ENCODE measurements around the gene OXT. TPM values are rescaled to one million over a fixed set of nuclear protein-coding genes. Genes with fewer than 3 reads are reported as not detected.
"Not testable (repeated sequence)": the region's sequence is repeated elsewhere in the genome, so short reads cannot be mapped to it uniquely, and the experiment has no call there.

The OXT gene
- total RNA-seq, result not detected

DNA sequence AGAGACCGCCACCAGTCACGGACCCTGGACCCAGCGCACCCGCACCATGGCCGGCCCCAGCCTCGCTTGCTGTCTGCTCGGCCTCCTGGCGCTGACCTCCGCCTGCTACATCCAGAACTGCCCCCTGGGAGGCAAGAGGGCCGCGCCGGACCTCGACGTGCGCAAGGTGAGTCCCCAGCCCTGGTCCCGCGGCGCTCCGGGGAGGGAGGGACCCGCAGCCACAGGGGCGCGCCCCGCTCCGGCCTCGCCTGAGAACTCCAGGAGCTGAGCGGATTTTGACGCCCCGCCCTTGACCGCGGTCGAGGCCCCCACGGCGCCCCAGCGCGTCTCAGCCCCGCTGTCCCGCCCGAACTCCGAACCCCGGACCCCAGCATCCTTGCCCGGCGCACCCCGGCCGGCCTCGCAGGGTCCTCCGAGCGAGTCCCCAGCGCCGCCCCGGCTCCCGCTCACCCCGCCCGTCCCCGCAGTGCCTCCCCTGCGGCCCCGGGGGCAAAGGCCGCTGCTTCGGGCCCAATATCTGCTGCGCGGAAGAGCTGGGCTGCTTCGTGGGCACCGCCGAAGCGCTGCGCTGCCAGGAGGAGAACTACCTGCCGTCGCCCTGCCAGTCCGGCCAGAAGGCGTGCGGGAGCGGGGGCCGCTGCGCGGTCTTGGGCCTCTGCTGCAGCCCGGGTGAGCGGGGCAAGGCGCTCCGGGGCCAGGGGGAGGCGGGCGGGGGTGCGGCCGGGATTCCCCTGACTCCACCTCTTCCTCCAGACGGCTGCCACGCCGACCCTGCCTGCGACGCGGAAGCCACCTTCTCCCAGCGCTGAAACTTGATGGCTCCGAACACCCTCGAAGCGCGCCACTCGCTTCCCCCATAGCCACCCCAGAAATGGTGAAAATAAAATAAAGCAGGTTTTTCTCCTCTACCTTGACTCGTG lies at the start of gene OXT:
OXT (plus strand) TSS at position 11 of the 920 bp plus-strand sequence; CDS start at position 47, 36 bp downstream.
- Histone ChIP-seq H3K9me3 (no peaks in the 10 kb centered on the region), H3K36me3 (no peaks in the 10 kb centered on the region), H3K27me3 (peaks cover 0 to 5% of the 10 kb centered on the region in 2 donors), H3K27ac (no peak within 1 kb of the TSS), H3K4me1 (peaks cover 0 to 17% of the 10 kb centered on the region in 2 donors), H3K4me3 (peak within 1 kb of the TSS; percentile 33 to 59)
- TF ChIP-seq, protein P1, sequence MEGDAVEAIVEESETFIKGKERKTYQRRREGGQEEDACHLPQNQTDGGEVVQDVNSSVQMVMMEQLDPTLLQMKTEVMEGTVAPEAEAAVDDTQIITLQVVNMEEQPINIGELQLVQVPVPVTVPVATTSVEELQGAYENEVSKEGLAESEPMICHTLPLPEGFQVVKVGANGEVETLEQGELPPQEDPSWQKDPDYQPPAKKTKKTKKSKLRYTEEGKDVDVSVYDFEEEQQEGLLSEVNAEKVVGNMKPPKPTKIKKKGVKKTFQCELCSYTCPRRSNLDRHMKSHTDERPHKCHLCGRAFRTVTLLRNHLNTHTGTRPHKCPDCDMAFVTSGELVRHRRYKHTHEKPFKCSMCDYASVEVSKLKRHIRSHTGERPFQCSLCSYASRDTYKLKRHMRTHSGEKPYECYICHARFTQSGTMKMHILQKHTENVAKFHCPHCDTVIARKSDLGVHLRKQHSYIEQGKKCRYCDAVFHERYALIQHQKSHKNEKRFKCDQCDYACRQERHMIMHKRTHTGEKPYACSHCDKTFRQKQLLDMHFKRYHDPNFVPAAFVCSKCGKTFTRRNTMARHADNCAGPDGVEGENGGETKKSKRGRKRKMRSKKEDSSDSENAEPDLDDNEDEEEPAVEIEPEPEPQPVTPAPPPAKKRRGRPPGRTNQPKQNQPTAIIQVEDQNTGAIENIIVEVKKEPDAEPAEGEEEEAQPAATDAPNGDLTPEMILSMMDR (IDR thresholded peaks at IDR 0.05), result no peak
- DNase-seq (ENCODE audit: low spot score), result no peak

DNA sequence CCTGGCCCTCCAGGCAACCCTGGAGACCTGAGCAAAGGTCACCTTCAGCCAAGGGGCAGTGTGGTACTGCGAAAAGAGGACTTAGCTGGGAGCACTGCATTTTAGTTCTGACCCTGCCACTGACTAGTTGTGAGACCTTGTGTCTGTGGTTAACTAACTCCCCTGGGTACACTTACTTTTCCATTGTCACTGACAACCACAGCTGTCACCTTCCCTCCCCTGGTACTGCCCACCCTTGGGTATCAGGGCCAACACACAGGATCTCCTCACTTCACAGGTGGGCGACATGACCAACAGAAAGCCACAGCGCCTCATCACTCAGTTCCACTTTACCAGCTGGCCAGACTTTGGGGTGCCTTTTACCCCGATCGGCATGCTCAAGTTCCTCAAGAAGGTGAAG lies 49.6 kb upstream of the OXT start:
- TF ChIP-seq, protein P1 (IDR thresholded peaks at IDR 0.05), result no peak
- peaks cover 53% of the 10 kb centered on the region for H3K36me3 ChIP-seq
- H3K4me3 ChIP-seq, result no peak overlapping the region
- no peak for DNase-seq (ENCODE audit: low spot score)
- H3K9me3 ChIP-seq, result no peaks in the 10 kb centered on the region
- H3K27ac ChIP-seq, result no peak overlapping the region
- no peaks in the 10 kb centered on the region for H3K27me3 ChIP-seq
- no peaks in the 10 kb centered on the region for H3K4me1 ChIP-seq

DNA sequence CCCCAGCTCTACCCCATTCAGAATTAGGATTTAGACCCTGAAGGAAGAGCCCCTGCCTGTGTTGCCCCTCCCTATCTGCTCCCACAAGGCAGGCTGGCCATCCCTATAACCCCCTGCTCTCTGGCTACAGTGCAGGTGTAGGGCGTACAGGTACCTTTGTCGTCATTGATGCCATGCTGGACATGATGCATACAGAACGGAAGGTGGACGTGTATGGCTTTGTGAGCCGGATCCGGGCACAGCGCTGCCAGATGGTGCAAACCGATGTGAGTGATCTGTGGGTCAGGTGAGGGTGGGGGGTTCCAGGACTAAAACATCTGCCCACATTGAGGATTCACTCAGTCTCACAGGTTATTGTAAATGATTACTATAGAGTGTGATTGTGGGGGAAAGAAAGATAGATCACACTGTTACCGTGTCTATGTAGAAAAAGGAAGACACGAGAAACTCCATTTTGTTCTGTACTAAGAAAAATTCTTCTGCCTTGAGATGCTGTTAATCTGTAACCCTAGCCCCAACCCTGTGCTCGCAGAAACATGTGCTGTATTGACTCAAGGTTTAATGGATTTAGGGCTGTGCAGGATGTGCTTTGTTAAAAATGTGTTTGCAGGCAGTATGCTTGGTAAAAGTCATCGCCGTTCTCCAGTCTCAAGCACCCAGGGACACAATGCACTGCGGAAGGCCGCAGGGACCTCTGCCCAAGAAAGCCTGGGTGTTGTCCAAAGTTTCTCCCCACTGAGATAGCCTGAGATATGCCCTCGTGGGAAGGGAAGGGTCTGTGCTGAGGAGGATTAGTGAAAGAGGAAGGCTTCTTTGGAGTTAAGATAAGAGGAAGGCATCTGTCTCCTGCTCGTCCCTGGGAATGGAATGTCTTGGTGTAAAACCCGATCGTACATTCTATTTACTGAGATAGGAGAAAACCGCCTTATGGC lies 48.6 kb upstream of the OXT start:
- not testable (repeated sequence) for H3K27me3 ChIP-seq; H3K4me3 ChIP-seq; H3K27ac ChIP-seq; H3K9me3 ChIP-seq; DNase-seq (ENCODE audit: low spot score); H3K4me1 ChIP-seq
- peaks cover 58% of the 10 kb centered on the region for H3K36me3 ChIP-seq

DNA sequence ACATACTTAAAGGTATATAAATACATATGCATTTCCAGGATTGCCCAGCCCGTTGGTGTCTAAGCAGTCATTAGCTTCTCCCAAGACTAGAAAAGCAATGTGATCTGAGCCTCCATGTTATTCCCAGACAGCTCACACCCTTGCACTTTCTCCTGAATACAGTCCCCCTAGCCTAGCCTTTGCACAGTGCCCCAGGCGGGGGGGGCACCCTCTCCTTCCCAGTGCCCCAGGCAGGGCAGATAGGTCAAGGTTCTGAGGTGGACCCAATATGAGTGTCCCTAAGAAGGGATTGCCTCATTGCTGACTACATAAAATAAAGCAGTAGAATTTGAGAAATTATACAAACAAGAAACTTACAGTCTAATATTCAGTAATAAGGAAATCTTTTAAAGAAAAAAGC lies 43.4 kb upstream of the OXT start:
- peaks cover 52% of the 10 kb centered on the region for H3K36me3 ChIP-seq
- no peak overlapping the region for H3K4me3 ChIP-seq
- H3K4me1 ChIP-seq, result no peaks in the 10 kb centered on the region
- H3K27me3 ChIP-seq, result no peaks in the 10 kb centered on the region
- TF ChIP-seq, protein P1 (IDR thresholded peaks at IDR 0.05), result no peak
- H3K9me3 ChIP-seq, result no peaks in the 10 kb centered on the region
- H3K27ac ChIP-seq, result no peak overlapping the region
- no peak for DNase-seq (ENCODE audit: low spot score)

DNA sequence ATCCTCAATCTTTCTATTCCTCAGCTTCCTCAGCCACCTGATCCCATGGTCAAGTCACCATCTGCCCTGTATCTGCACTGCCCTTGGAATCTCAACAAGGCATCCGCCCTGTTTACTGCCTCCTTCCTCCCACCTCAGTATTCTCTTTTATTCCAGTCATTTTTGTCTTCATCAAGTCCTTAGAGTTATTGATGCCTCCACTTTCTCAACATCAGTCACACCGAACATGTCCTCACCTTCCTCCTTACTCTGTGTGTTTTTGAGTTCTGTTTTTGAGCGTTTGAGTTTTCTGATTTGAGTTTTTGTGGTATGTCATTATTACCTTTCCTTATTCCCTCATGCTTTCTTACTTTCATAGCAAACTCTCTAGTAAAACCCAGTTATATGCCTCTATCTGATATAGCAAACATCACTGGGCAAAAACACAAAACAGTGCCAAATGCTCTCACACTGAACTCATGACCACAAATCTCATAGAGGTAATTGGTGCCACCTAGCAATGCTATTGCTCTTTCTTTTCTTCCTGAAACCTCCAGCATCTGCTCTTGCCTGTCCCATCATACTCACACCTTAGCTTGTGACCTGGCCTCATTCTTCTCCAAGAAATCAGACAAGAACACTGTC lies 39.8 kb upstream of the OXT start:
- Histone ChIP-seq H3K27me3 (no peaks in the 10 kb centered on the region), H3K36me3 (peaks cover 43% of the 10 kb centered on the region), H3K4me3 (no peak overlapping the region), H3K27ac (no peak overlapping the region), H3K9me3 (no peaks in the 10 kb centered on the region), H3K4me1 (no peaks in the 10 kb centered on the region)
- TF ChIP-seq, protein P1 (IDR thresholded peaks at IDR 0.05), result no peak
- DNase-seq (ENCODE audit: low spot score), result no peak

Measured in right atrium auricular region (tissue), 2 donors.